GM19467 (cell line): ENCODE measurements around the gene RNU1-2.
A peak's percentile ranks its signal among the peaks of the same experiment; 100 is the strongest.
"Not testable (repeated sequence)": the region's sequence is repeated elsewhere in the genome, so short reads cannot be mapped to it uniquely, and the experiment has no call there.

Source experiments
- ATAC-seq: cut with Tn5 transposase; IDR thresholded peaks from one replicate; pipeline ENCODE4 v1.9.1; 2021; ENCODE audit warnings: mild to moderate bottlenecking, moderate library complexity; ENCODE audit not compliant: unreplicated experiment

Gene RNU1-2

GRCh38 chr1:16906873-16907272 lies 11.1 kb downstream of the RNU1-2 start:
- no peak for ATAC-seq

DNA sequence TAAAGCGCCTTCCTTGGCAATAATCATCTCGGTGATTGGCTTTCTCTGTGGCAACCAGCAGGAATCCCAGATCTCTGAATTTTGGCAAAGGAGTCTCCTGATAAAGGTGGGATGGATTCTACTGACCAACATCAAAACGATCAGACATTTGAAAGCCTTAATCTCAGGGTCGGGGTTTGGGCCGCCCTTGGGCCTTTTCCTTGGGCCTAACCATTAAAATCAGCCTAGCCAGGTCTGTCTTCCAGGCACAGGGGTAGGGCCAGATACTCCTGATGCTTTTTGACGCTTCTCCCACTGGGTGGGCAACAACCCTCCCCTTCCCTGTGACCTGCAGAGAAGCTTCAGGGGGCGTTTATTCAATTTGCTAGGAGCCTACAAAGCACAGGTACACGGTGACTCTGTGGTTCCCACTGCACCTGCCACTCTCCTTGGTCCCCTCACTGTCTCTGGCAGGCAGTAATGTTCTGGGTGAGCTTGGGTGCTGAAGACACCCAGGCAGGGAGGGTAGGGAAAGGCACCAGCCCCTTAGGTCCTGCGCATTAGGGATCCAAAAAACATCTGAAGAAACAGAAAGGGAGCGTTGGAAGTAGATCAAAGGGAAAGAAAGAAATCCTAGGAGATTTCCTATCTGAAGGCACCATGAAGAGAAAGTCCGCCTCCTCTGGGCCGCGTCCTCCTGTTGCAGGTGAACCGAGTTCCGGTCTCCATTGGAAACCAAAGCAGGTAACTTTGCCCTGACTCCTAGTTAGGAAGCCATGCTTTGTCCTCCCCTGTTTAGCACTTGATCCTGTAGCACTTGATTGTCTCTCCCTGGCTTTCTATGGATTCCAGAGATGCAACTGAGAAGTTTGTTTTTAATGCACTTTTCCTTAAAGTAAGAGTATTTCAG lies 12.3 kb downstream of the RNU1-2 start:
- ATAC-seq: no peak

GRCh38 chr1:16911851-16912721 lies 16.3 kb downstream of the RNU1-2 start:
- ATAC-seq: not testable (repeated sequence)

GRCh38 chr1:16912742-16913141 lies 17.0 kb downstream of the RNU1-2 start:
- ATAC-seq: not testable (repeated sequence)

GRCh38 chr1:16913181-16913832 lies 17.5 kb downstream of the RNU1-2 start:
- ATAC-seq: no peak

- peak; percentile 85 for ATAC-seq
Measured at GRCh38 chr1:16913833-16914662, 18.3 kb downstream of the RNU1-2 start.

GRCh38 chr1:16914928-16915626 lies 19.3 kb downstream of the RNU1-2 start:
- not testable (repeated sequence) for ATAC-seq

DNA sequence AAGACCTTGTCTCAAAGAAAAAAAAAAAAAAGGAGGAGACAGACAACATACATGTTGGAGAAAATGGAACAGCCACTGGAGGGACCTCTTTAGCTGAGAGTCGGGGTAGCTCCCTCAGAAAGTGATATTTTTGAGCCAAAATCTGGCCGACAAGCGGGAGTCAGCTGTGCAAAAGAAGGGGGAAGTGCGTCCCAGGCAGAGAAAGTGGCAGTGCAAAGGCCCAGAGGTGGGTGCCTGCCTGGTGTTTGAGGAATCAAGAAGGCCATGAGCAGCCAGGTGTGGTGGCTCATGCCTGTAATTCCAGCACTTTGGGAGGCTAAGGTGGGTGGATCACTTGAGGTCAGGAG lies 19.8 kb downstream of the RNU1-2 start:
- no peak for ATAC-seq

DNA sequence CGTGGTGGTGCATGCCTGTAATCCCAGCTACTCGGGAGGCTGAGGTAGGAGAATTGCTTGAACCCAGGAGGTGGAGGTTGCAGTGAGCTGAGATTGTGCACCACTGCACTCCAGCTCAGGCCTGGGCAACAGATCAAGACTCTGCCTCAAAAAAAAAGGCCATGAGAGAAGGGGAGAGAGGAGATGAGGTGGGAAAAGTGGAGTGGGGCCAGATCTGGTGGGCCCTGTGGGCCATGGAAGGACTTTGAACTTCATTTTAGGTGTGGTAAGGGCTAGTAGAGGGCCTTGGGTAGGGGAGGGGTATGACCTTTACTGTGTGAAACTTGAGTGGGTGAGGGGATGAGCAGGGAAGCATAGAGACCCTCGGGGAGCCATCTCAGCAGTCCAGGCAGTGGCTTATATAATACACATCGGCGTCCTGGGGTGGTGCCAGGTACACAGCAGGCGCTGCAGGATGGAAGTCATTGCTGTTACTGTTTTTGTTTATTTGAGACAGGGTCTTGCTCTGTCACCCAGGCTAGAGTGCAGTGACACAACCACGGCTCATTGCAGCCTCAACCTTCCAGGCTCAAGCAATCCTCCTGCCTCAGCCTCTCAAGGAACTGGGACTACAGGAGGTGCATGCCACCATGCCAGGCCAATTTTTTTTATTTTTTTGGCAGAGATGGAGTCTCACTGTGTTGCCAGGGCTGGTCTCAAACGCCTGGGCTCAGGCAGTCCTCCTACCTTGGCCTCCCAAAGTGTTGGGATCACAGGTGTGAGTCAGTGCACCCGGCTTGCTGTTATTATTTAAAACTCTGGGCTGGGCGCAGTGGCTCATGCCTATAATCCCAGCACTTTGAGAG lies 20.5 kb downstream of the RNU1-2 start:
- not testable (repeated sequence) for ATAC-seq

DNA sequence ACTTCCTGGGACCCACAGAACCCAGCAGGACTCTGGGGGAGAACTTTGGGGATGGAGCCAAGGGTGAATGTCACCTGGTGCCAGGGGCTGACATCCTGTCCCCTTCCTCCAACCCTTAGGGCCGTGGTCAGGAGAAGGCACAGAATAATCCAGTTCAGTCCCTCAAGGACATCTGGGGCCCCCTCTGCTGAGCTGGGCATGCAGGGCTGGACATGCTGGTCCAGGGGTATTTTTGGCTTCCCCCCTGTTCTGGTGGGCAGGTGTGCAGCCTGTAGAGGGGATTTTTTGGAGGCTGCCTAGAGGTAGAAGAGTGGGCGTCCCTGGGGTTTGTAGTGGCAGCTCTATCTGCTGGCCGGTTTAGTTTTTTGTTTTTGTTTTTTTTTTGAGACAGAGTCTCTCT lies 22.6 kb downstream of the RNU1-2 start:
- no peak for ATAC-seq

DNA sequence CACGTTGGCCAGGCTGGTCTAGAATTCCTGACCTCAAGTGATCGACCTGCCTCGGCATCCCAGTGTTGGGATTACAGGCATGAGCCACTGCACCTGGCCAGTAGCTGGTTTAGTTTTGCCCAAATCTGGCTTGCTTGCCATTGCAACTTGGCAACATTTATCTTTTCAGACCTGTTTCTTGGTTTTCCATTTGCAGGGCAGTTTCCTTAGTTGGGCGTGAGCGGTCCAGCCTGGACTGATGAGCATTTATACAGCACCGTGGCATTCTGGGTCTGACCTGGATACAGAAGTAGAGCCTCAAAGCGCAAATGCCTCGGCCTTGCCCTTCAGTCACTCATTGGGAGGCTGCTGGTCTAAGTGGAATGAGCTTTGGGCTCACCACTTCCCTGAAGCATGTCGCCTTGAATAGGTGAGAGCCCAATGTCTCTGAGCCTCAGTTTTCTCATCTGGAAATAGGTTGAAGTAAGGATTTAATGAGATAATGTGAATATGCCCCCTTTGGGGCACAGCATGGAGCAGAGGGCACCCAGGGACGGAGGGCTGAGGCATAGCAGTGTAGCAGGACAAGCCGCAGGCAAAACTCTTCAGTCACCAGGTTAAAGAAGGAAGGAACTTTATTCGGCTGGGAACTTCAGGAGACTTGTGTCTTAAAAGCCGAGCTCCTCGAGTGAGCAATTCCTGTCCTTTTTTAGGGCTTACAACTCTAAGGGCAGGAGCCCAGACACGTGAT lies 23.3 kb downstream of the RNU1-2 start:
- not testable (repeated sequence) for ATAC-seq

- no peak for ATAC-seq
Measured at GRCh38 chr1:16920951-16921350, 25.2 kb downstream of the RNU1-2 start.

DNA sequence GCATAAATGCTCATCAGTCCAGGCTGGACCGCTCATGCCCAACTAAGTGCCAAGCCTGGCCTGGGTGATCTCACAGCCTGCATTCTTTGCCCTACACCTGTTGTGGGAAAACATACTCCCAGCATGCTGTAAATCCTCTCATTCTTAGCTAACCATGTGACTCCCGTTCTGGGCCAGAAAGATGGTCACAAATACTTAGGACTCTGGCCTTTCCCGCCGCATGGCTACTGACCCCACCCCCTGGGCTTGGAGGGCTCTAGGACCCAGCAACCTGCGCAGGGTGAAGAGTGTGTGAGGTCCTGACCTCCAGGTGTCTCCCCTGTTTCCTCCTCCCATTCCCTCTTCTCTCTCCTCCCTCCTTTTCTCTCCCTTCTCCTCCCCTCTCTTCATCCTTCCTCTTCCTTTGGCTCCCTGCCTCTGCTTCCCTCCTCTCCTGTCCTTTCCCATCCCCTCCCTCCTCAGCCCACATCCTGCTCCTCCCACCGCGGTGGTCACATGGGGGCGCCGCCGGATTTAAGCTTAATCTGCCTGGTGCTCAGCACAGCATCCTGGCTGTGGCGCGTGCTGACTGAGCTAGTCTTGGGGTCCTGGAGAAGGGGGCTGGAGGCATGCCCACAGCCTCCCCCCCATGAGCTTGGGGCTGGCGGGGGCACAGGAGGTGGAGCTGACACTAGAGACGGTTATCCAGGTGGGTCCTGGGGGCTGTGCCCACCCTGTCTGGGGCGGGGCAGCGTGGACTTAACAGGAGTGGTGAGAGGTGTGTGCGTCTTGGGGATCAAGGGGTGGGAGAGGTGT lies 25.8 kb downstream of the RNU1-2 start, which contains the start of gene CROCC:
Gene CROCC, plus strand, starts transcription at position 541 of the 795 bp plus-strand sequence. Its CDS starts 88 bp downstream, at position 629.
- no peak for ATAC-seq

- ATAC-seq: no peak
Measured at GRCh38 chr1:16922466-16922865, 26.7 kb downstream of the RNU1-2 start.

DNA sequence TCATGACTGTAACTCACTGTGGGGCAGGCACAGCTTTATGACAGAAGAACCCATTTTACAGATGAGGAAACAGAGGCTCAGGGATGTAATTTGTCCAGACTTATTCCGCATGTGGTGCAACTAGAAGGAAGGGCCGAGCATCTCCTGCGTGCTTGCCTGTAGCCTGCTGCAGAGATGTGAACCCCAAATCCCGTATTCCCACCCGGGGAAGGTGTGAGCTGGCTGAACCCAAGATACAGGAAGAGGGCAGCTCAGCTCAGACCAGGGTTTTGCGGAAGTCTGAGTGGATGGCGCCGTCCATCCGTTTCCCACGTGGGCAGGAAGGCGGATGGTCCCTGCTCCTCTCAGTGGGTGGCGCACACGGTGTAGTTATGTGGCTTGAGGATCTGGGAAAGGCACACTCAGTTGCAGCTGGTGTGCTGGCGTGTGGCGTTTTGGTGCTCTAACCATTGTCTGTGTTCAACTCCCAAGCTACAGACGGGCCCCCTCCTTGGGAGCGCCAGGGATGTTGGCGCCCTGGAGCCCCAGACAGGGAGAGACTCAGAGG lies 27.2 kb downstream of the RNU1-2 start:
- ATAC-seq: no peak

DNA sequence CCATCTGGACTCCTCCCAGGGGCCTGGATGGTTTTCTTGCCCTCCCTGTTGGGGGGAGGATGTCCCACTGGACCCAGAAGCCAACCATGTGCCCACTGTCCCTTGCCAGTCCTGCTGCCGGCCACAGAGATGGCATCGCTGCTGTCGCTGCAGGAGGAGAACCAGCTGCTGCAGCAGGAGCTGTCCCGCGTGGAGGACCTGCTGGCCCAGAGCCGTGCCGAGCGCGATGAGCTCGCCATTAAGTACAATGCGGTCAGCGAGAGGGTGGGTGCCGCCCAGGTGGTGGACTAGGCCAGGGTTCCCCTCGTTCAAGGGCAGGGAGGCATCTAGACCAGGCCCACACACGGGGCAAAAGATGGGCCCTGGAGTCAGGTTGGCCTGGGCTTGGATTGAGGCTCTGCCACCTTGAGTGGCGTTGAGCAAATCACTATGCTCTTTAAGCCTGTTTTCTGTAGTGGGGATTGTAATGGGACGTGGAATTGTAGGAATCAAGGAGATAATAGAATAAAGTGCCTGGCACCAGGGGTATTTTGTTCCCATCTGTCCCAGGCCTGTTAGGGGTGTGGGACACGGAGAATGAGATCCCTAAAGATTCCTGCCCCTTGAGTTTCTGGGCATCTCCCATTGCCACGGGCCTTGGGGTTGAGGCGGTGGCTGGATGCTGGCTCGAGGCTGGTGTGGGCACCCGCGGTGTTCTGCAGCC lies 28.6 kb downstream of the RNU1-2 start:
- no peak for ATAC-seq
